Heart right ventricle (tissue), 16 donors: ENCODE data around the gene PGK1. TPM values are rescaled to one million over a fixed set of nuclear protein-coding genes. Genes with fewer than 3 reads are reported as not detected.

ENCODE experiments used
- ATAC-seq, 8 donors: fragments of 200-7000 bp; cut with Tn5 transposase; one replicate each; pipeline ENCODE4 v1.9.1; 2020; ENCODE audit warnings: mild to moderate bottlenecking in 8 of 8, moderate library complexity in 8 of 8, moderate number of reproducible peaks in 1 of 8
- DNase-seq, 2 donors: peaks; one replicate each; pipeline ENCODE4 v3.0.0-alpha.2; 2020
- H3K27ac ChIP-seq, 10 donors: fragments of 200-600 bp; sonication (generic) in 2 of 10; one replicate each; pipeline versions ENCODE4 v1.5.0 to v1.8.0; 2020 to 2022; ENCODE audit warnings: mild to moderate bottlenecking in 3 of 10
- H3K27me3 ChIP-seq, 7 donors: fragments of 200-600 bp; one replicate each; pipeline ENCODE4 v1.8.0; 2021 to 2022; ENCODE audit warnings: mild to moderate bottlenecking in 2 of 7
- H3K36me3 ChIP-seq, 9 donors: fragments of 200-600 bp; sonication (generic) in 1 of 9; one replicate each; pipeline versions ENCODE4 v1.5.0 to v1.8.0; 2020 to 2022; ENCODE audit warnings: mild to moderate bottlenecking in 2 of 9
- H3K4me1 ChIP-seq, 9 donors: fragments of 200-600 bp; sonication (generic) in 1 of 9; one replicate each; pipeline versions ENCODE4 v1.5.0 to v1.8.0; 2020 to 2022; ENCODE audit warnings: mild to moderate bottlenecking in 4 of 9
- H3K4me3 ChIP-seq, 10 donors: fragments of 200-600 bp; sonication (generic) in 2 of 10; one replicate each; pipeline versions ENCODE4 v1.5.0 to v1.8.0; 2020 to 2022; ENCODE audit warnings: mild to moderate bottlenecking in 7 of 10, moderate library complexity in 2 of 10
- H3K9me3 ChIP-seq, 11 donors: fragments of 200-600 bp in 10 of 11; sonication (generic) in 2 of 11; one replicate each; pipeline versions ENCODE4 v1.5.0 to v1.8.0; 2013 to 2022; ENCODE audit warnings: mild to moderate bottlenecking in 2 of 11, control low read depth in 1 of 11, moderate library complexity in 1 of 11
- WGBS, 2 donors: extraction: QIAGEN DNeasy Blood & Tissue Kit; methylation state at CpG; one replicate each; pipeline ENCODE4 v1.1.7; 2013; ENCODE audit warnings: inconsistent platforms in 1 of 2; 5-methylcytosine and 5-hydroxymethylcytosine counted together
- intact Hi-C, 10 donors: fragments of 100-400 bp; cut with DNase I; formaldehyde crosslinking; loops; one replicate each; pipeline versions ENCODE4 v1.11.1 to v1.14.2; 2022
- polyA plus RNA-seq, 2 donors: library from polyadenylated mRNA; stranded (reverse); fragments of 200-250 nt; gene quantifications; one replicate each; pipeline ENCODE4 v1.2.3, GENCODE V29; 2013
- total RNA-seq, 10 donors: library from RNA; stranded (reverse); fragmentation: NEBNext Ultra II Directional in 3 of 10; extraction: Animal tissue kit (Norgen Biotek cat#: 25700) in 3 of 10; gene quantifications; one replicate each; pipeline versions ENCODE4 v1.2.1 to v1.2.4, GENCODE V29; 2021 to 2023
- TF ChIP-seq, protein P1 (sequence below), 9 donors: fragments of 200-600 bp; sonication (generic) in 2 of 9; IDR thresholded peaks; one replicate each; pipeline versions ENCODE4 v1.5.0 to v1.8.0; 2021 to 2022; ENCODE audit warnings: antibody characterized with exemption in 9 of 9, mild to moderate bottlenecking in 5 of 9, moderate library complexity in 1 of 9
- donor health status: Arrhythmogenic right ventricular cardiomyopathy.
- donor health status: ischemic (EF 13 %, LVEDD 7.1; RV severe dilation, severe dysfunction).
- donor health status: healthy with polysubstance abuse.
- donor health status: DM: no; HTN: yes; CAD: no.
- donor health status: DM: no; HTN: no; CAD: no.
- donor health status: ischemic (EF 25% LVEDD 6.9; RV normal size, moderate dysfunction).
- donor health status: ischemic (EF 25% LVEDD 5.7; RV mildly dilated, moderate dysfunction).
- donor health status: healthy.
- donor health status: DM: yes; HTN: yes; CAD: no.
- donor health status: Ischemic cardiomyopathy.
- donor health status: ischemic (EF 35%, LVEDD 5.7; RV mildly dilated, moderate dysfunction).
- donor health status: nonischemic (EF 11% LVEDD 7.7; RV severe dilation, severe dysfunction).
- donor health status: DM: yes; HTN: yes; CAD: no.
- donor health status: PGD.
- donor health status: ischemic (EF 29% LVEDD 5.4; RV normal size, mild dysfunction).
- donor health status: nonischemic (EF 23%, LVEDD 6.1; RV moderate dilation, normal function).

Gene PGK1
- total and polyA plus RNA-seq, 12 donors = 46.6 to 824 (median 442) TPM

DNA sequence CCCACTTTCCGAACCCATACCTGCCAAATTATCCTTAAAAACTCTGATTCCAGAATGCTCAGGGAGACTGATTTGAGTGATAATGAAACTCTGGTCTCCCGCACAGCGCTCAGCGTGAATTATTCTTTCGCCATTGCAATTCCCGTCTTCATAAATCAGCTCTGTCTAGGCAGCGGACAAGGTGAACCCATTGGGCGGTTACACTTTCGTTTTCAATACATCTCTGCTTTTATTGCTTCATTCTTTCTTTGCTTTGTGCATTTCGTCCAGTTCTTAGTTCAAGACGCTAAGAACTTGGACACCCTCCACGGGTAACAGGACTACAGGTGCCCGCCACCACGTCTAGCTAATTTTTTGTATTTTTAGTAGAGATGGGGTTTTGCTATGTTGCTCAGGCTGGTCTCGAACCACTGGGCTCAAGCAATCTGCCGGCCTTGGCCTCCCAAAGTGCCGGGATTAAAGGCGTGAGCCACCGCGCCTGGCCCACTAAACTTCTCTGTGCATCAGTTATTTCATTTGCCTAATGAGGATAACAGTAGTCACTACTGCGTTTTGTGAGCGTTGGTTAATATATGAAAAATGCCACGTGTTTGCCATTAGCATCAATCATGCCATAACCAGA lies 936 bp upstream of the PGK1 start:
- Histone ChIP-seq H3K4me1 (peaks cover 0 to 31% (median 25%) of the 10 kb centered on the region in 9 donors), H3K4me3 (peak overlapping the region in 9 of 10 donors; percentile 12 to 91 (median 79)), H3K27me3 (peaks cover 0 to 9% (median 0%) of the 10 kb centered on the region in 7 donors), H3K27ac (peak overlapping the region in 9 of 10 donors; percentile 85 to 97 (median 95)), H3K36me3 (peaks cover 0 to 11% (median 0%) of the 10 kb centered on the region in 9 donors), H3K9me3 (peaks cover 0 to 9% (median 0%) of the 10 kb centered on the region in 11 donors)
- ATAC-seq (no peak), DNase-seq (no peak)
- intact Hi-C loops = loop anchor here in 5 of 10 donors (5.0 to 10.0 kb wide), 4 partner anchors 188 to 208 kb away; partner anchors contain the start of genes ATP7A (in 2 of the 5), COX7B (in 1 of the 5) and MAGT1 (in 1 of the 5)
- WGBS, 2 donors = 87% methylated on average over 23 of the region's 23 CpGs
- TF ChIP-seq, protein P1, sequence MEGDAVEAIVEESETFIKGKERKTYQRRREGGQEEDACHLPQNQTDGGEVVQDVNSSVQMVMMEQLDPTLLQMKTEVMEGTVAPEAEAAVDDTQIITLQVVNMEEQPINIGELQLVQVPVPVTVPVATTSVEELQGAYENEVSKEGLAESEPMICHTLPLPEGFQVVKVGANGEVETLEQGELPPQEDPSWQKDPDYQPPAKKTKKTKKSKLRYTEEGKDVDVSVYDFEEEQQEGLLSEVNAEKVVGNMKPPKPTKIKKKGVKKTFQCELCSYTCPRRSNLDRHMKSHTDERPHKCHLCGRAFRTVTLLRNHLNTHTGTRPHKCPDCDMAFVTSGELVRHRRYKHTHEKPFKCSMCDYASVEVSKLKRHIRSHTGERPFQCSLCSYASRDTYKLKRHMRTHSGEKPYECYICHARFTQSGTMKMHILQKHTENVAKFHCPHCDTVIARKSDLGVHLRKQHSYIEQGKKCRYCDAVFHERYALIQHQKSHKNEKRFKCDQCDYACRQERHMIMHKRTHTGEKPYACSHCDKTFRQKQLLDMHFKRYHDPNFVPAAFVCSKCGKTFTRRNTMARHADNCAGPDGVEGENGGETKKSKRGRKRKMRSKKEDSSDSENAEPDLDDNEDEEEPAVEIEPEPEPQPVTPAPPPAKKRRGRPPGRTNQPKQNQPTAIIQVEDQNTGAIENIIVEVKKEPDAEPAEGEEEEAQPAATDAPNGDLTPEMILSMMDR (IDR thresholded peaks at IDR 0.05) = no peak

GRCh38 chrX:78104447-78105176 lies 564 bp downstream of the PGK1 start:
- peak; percentile 44 to 77 (median 61) for ATAC-seq
- TF ChIP-seq, protein P1 (IDR thresholded peaks at IDR 0.05) = no peak
- intact Hi-C loops = loop anchor here in 5 of 10 donors (5.0 to 10.0 kb wide), 4 partner anchors 190 to 210 kb away; partner anchors contain the start of genes ATP7A (in 2 of the 5), COX7B (in 1 of the 5) and MAGT1 (in 1 of the 5)
- peak; percentile 18 to 40 for DNase-seq
- peaks cover 0 to 6% (median 0%) of the 10 kb centered on the region in 7 donors for H3K27me3 ChIP-seq
- H3K4me3 ChIP-seq = peak overlapping the region; percentile 51 to 91 (median 82)
- peaks cover 0 to 9% (median 0%) of the 10 kb centered on the region in 11 donors for H3K9me3 ChIP-seq
- WGBS, 2 donors = 0 to 1% methylated on average over 23 to 27 of the region's 27 CpGs
- H3K36me3 ChIP-seq = peaks cover 0 to 12% (median 0%) of the 10 kb centered on the region in 9 donors
- H3K4me1 ChIP-seq = peaks cover 0 to 46% (median 32%) of the 10 kb centered on the region in 9 donors
- H3K27ac ChIP-seq = peak overlapping the region; percentile 75 to 97 (median 96)

DNA sequence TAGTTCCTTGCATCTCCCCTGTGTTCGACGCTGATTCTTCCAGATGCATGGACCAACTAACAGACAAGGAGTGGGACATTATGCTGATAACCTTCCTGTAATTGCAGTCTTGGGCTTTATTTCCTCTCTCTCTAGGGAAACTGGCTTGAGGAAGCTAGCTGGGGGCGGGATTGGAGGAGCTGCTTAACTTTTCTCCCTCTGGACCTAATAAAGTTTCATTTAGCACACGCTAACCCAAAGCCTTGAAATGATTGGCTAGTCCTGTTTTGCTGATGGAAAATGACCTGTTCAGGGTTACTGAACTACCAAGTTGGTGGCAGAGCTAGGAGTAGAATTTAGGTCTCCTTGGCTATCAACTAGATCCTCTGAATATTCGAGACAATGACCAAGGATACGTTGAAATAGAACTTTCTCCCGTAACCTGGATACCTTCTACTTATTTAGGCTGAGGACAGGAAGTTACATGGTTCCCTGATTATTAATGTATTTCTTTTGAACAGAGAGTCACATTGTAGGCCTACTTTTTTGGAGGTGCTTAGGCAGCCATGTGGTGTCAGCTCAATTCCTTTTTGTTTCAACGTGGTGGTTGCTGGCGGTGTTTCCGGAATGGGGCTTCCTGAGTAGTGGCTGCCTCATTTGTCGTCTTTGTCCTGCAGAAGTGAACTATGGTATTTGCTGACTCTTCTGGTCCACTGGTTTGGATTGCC lies 2.0 kb downstream of the PGK1 start:
- TF ChIP-seq, protein P1 (IDR thresholded peaks at IDR 0.05) = no peak
- no peak for ATAC-seq
- peaks cover 0 to 9% (median 0%) of the 10 kb centered on the region in 11 donors for H3K9me3 ChIP-seq
- no peaks in the 10 kb centered on the region for H3K27me3 ChIP-seq
- intact Hi-C loops = loop anchor here in 4 of 10 donors (10.0 kb wide), 3 partner anchors 191 to 211 kb away; partner anchors contain the start of genes ATP7A (in 1 of the 4), COX7B (in 1 of the 4) and MAGT1 (in 1 of the 4)
- peaks cover 0 to 27% (median 0%) of the 10 kb centered on the region in 9 donors for H3K36me3 ChIP-seq
- WGBS, 2 donors = 17 to 28% methylated on average over 11 of the region's 11 CpGs
- H3K27ac ChIP-seq = peak overlapping the region in 8 of 10 donors; percentile 35 to 97 (median 96)
- DNase-seq = no peak
- peaks cover 0 to 57% (median 36%) of the 10 kb centered on the region in 9 donors for H3K4me1 ChIP-seq
- H3K4me3 ChIP-seq = peak overlapping the region in 8 of 10 donors; percentile 51 to 91 (median 82)
